Colonic mucosa (tissue), 4 donors: ENCODE results near the gene TRAPPC12. TPM values are rescaled to one million over a fixed set of nuclear protein-coding genes. Genes with fewer than 3 reads are reported as not detected.

Source experiments
- DNase-seq: peaks from one replicate; pipeline ENCODE4 v3.0.0-alpha.2; 2020
- H3K27ac ChIP-seq: fragments of 200-600 bp; one replicate; pipeline ENCODE4 v1.8.0; 2021
- H3K27me3 ChIP-seq: fragments of 200-600 bp; one replicate; pipeline ENCODE4 v1.8.0; 2021
- H3K36me3 ChIP-seq: fragments of 200-600 bp; one replicate; pipeline ENCODE4 v1.8.0; 2021
- H3K4me1 ChIP-seq: fragments of 200-600 bp; one replicate; pipeline ENCODE4 v1.8.0; 2021; ENCODE audit warnings: mild to moderate bottlenecking
- H3K4me3 ChIP-seq: fragments of 200-600 bp; one replicate; pipeline ENCODE4 v1.8.0; 2021
- H3K9ac ChIP-seq, 2 donors: one replicate each; pipeline ENCODE4 v1.7.0; 2013; ENCODE audit warnings: control low read depth in 2 of 2, low read depth in 2 of 2, low read length in 2 of 2
- H3K9me3 ChIP-seq: fragments of 200-600 bp; one replicate; pipeline ENCODE4 v1.8.0; 2021
- intact Hi-C: fragments of 100-400 bp; cut with DNase I; formaldehyde crosslinking; loops from one replicate; pipeline ENCODE4 v1.14.1; 2022
- total RNA-seq, 2 donors: library from RNA; stranded (reverse); fragmentation: NEBNext Ultra II Directional in 1 of 2; extraction: Animal tissue kit (Norgen Biotek cat#: 25700) in 1 of 2; gene quantifications; one replicate each; pipeline ENCODE4 v1.2.1, GENCODE V29; 2021
- TF ChIP-seq, protein P1 (sequence below): fragments of 200-600 bp; IDR thresholded peaks from one replicate; pipeline ENCODE4 v1.8.0; 2022; ENCODE audit warnings: antibody characterized with exemption, mild to moderate bottlenecking
- donor health status: healthy.
- donor health status: DM: no; HTN: no; CAD: no.
- donor health status: DM: no; HTN: no; CAD: no.

TRAPPC12 gene
- total RNA-seq, 2 donors from 2014 or later, result 59.1 to 91.5 TPM

DNA sequence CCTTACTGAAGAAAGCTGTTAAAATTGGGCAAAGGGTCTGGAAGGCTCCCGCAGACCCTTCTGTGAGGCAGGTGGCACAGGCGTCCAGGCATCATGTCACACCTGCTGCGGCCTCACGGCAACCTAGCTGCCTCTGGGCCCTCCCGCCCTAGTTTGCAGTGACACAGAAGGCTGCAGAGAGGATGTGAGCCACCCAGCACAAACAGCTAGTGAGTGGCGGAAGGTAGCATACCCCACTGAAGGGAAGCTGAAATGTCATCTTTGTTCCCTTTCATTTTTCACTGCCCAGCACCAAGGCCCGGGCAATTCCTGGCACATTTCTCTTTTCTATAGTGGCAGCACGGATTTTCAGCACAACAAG, 53.8 kb downstream of the TRAPPC12 start:
- TF ChIP-seq, protein P1, sequence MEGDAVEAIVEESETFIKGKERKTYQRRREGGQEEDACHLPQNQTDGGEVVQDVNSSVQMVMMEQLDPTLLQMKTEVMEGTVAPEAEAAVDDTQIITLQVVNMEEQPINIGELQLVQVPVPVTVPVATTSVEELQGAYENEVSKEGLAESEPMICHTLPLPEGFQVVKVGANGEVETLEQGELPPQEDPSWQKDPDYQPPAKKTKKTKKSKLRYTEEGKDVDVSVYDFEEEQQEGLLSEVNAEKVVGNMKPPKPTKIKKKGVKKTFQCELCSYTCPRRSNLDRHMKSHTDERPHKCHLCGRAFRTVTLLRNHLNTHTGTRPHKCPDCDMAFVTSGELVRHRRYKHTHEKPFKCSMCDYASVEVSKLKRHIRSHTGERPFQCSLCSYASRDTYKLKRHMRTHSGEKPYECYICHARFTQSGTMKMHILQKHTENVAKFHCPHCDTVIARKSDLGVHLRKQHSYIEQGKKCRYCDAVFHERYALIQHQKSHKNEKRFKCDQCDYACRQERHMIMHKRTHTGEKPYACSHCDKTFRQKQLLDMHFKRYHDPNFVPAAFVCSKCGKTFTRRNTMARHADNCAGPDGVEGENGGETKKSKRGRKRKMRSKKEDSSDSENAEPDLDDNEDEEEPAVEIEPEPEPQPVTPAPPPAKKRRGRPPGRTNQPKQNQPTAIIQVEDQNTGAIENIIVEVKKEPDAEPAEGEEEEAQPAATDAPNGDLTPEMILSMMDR, result no peak

DNA sequence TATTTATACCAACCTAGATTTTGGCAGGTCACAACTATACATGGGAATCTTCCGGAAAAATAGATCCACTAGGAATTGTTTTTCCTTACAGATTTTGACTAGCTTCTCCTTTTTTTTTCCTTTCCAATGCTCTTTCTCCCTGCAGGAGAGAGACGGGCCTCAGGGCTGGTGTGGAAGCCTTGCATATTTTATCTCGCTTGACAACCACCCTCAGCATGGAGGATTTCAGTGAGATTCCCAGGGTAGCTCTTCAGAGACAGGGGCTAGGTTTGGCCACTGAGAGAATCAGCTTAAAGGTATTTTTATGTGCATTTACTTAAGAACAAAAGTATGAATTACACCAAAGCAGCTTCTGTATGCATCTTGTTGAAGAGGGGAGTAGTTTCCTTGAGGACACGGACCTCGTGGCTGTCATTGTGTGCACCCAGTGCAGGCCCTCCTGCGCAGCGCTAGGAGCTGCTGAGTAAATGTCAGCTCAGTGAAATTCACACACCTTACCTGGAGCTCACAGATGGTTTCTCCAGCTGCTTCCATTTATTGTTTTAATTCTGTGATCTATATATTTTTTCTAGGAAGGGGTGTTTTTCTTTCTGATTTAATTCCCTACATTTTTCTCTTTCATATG, 54.4 kb downstream of the TRAPPC12 start:
- H3K27me3 ChIP-seq, result no peaks in the 10 kb centered on the region
- H3K9ac ChIP-seq, result no peak overlapping the region
- TF ChIP-seq, protein P1, result no peak
- H3K4me3 ChIP-seq, result no peak overlapping the region
- H3K27ac ChIP-seq, result no peak overlapping the region
- no peak for DNase-seq
- no peaks in the 10 kb centered on the region for H3K36me3 ChIP-seq
- H3K9me3 ChIP-seq, result no peaks in the 10 kb centered on the region
- intact Hi-C loops, result no loop called here
- no peaks in the 10 kb centered on the region for H3K4me1 ChIP-seq

More for the DNA sequence above, 53.8 kb downstream of the TRAPPC12 start:
- Histone ChIP-seq H3K27me3 (no peaks in the 10 kb centered on the region), H3K9me3 (no peaks in the 10 kb centered on the region), H3K4me3 (no peak overlapping the region), H3K36me3 (no peaks in the 10 kb centered on the region), H3K4me1 (no peaks in the 10 kb centered on the region), H3K9ac (no peak overlapping the region), H3K27ac (no peak overlapping the region)
- intact Hi-C loops, result no loop called here
- no peak for DNase-seq

- TF ChIP-seq, protein P1, result no peak
- intact Hi-C loops, result no loop called here
- no peak for DNase-seq
- Histone ChIP-seq H3K36me3 (no peaks in the 10 kb centered on the region), H3K4me1 (no peaks in the 10 kb centered on the region), H3K9me3 (no peaks in the 10 kb centered on the region), H3K9ac (no peak overlapping the region), H3K4me3 (no peak overlapping the region), H3K27me3 (no peaks in the 10 kb centered on the region), H3K27ac (no peak overlapping the region)
Observed at GRCh38 chr2:3434654-3435053, 55.2 kb downstream of the TRAPPC12 start.

- no peaks in the 10 kb centered on the region for H3K36me3 ChIP-seq
Observed at GRCh38 chr2:3435445-3435844, 56.0 kb downstream of the TRAPPC12 start.

DNA sequence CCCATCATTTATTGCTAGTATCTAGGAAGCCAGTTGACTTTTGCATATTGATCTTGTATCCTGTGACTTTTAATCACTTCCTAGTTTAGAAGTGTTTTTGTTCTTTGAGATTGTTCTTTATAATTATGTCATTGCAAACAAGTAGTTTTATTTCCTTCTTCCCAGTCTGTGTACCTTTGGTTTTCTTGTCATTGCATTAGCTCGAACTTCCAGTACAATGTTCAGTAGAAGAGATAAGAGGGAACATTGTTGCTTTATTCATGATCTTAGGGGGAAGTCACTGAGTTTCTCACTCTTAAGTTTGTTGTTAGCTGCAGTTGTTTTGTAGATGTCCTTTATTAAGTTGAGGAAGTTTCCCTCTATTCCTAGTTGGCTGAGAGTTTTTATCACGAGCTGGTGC, 61.0 kb downstream of the TRAPPC12 start:
- Histone ChIP-seq H3K9me3 (no peaks in the 10 kb centered on the region), H3K4me3 (no peak overlapping the region), H3K9ac (no peak overlapping the region), H3K27me3 (no peaks in the 10 kb centered on the region), H3K36me3 (no peaks in the 10 kb centered on the region), H3K27ac (no peak overlapping the region), H3K4me1 (no peaks in the 10 kb centered on the region)
- no peak for DNase-seq
- TF ChIP-seq, protein P1, result no peak
- intact Hi-C loops, result no loop called here

More at GRCh38 chr2:3435445-3435844, 56.0 kb downstream of the TRAPPC12 start:
- intact Hi-C loops, result no loop called here
- DNase-seq, result no peak
- Histone ChIP-seq H3K27me3 (no peaks in the 10 kb centered on the region), H3K4me1 (no peaks in the 10 kb centered on the region), H3K4me3 (no peak overlapping the region), H3K27ac (no peak overlapping the region), H3K9me3 (no peaks in the 10 kb centered on the region), H3K9ac (no peak overlapping the region)
- TF ChIP-seq, protein P1, result no peak
